GM21360 (cell line): ENCODE results near the gene DLX5.
"Not testable (repeated sequence)": the region's sequence is repeated elsewhere in the genome, so short reads cannot be mapped to it uniquely, and the experiment has no call there.

Source experiments
- ATAC-seq: cut with Tn5 transposase; IDR thresholded peaks from one replicate; pipeline ENCODE4 v1.9.1; 2021; ENCODE audit warnings: mild to moderate bottlenecking, moderate library complexity; ENCODE audit not compliant: unreplicated experiment

DLX5 gene

DNA sequence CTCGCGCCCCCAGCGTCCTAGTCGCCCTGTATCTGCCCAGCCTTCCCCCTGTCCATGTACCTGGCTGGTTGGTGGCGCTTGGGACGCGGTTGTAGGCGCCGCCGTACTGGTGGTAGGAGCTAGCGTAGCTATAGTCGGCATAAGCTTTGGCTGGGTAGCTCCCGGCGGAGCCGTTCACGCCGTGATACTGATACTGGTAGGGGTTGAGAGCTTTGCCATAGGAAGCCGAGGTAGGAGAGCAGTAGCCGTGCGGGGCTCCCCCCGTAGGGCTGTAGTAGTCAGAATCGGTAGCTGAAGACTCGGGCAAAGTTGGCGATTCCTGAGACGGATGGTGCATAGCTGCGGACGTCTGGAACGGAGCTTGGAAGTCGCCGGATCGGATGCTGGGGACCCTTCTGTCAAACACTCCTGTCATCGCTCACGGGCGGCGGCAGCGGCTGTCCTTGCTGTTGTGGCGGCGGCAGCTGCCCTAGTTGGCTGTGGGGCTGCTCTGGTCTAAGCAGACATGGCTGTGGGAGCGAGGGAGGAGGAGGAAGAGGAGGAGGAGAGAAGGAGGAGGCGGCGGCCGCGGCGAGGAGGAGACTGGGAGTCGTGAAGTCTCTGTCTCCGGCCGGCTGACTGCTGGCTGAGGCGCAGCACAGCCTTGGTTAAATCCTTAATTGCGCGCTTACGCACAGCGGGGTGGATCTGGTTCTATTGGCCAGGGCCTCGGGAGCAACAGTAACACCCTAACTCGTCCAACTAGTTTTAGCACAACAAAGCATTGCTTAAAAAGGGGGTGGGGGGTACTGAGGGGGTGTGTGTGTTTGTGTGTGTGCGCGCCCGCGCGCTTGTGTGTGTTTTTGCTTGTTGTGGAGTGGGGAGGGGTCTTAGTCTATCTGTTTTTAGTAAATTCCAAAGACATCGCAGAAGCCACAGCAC, at the start of gene DLX5:
Gene DLX5, minus strand, starts transcription at position 623 of the 921 bp plus-strand sequence. Its CDS starts 208 bp downstream, at position 415.
- ATAC-seq = no peak

DNA sequence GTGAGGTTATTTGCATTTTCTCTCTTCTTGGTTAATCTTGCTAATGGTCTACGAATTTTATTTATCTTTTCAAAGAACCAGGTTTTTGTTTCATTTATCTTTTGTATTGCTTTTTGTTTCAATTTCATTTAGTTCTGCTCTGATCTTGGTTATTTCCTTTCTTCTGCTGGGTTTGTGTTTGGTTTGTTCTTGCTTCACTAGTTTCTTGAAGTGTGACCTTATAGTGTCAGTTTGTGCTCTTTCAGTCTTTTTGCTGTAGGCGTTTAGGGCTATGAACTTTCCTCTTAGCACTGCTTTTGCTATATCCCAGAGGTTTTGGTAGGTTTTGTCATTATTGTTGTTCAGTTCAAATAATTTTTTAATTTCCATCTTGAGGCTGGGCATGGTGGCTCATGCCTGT, 47.4 kb upstream of the DLX5 start:
- not testable (repeated sequence) for ATAC-seq

DNA sequence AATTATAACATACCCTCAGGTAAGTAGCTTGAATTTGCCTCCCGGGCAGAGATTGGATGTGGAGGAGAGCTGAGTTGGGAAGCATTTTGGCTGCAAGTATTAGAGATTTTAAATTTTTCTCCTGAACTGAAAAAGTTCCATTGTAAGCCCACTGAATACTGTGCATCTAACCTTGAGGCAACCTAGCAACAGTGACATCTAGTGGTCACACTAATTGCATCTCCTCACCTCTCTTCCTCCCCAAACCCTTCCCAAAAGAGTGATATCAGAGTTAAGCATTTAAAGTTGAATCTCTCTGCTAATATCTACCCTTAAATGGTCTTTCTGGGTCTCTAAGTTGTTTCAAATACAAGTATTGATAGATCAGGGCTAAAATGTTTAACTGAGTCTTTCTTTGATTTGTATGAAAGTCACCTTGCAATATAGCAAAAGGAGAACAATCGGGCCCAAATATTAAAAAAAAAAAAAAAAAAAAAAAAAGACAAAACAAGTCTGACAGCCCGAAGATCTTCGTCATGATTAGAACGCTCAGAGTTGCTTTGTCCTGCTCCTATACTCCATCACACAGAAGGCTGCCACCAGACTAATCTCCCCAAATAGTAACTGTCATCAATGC, 40.4 kb upstream of the DLX5 start:
- ATAC-seq = peak; percentile 82

DNA sequence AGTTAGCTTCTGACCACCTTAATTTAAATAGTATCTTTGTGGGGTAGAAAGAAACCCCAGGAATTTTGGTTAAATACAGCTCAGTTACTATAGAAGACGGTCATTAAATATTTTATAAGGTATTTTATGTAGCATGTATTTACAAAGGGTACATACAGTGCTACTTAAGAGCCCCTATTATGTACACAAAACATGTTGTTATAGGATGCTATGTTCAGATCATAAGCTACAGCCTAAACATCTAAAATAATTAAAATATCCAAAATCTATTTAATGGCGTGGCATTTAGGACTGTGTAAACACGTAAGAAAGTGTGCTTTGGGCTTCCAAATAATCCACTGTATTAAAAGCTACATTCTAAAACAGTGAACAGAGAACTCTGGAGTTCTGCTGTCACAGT, 39.4 kb upstream of the DLX5 start:
- no peak for ATAC-seq

GRCh38 chr7:97043281-97043680, 18.6 kb upstream of the DLX5 start:
- no peak for ATAC-seq

GRCh38 chr7:97039374-97040065, 14.9 kb upstream of the DLX5 start:
- no peak for ATAC-seq

DNA sequence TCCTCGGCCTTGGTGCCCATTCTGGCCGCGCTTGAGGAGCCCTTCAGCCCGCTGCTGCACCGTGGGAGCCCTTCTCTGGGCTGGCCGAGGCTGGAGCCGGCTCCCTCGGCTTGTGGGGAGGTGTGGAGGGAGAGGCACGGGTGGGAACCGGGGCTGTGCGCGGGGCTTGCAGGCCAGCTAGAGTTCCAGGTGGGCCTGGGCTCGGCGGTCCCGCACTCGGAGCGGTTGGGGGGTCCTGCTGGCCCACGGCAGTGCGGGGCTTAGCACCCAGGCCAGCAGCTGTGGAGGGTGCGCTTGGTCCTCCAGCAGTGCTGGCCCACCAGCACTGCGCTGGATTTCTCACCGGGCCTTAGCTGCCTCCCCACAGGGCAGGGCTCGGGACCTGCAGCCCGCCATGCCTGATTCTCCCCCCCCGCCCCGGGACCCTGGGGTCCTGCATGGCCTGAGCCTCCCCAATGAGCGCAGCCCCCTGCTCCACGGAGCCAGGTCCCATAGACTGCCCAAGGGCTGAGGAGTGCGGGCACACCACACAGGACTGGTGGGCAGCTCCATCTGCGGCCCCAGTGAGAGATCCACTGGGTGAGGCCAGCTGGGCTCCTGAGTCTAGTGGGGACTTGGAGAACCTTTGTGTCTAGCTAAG, 9.7 kb upstream of the DLX5 start:
- not testable (repeated sequence) for ATAC-seq

DNA sequence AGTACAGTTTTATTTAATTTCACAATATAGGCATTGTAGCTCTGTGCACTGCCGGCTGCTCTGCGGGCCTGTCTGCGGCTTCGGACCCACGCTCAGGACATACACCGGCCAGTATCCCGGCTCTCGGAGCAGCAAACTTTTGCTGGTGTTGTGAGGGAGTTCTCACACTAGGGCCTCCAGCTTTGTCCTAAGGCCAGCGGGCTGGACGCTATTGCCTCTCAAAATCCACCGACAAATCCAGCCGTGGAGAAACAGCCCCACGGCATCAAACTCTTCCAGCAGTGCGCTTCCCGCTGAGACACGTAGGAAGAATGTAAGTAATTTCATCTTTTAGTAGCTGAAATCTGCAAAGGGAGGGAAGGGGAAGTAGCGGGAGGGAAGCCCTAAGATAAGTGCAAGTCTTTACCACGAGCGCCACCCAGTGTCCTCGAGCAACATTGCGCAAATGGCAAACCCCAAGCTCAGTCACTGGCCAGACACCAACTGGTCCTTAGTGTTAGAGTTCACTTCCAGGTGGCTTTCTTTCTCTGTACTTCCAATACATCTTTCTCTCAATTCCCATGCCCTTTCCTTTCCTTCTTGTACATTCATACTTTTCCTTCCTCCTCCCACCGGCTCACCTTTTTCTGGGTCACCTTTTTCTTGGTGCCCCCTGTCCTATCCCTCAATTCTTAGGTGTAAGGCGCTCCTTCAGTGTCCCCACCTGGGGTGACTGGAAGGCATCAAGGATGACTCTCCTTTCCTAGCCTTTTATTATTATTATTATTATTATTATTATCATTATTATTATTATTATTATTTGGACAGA, 3.0 kb upstream of the DLX5 start:
- ATAC-seq = no peak

- no peak for ATAC-seq
Measured at GRCh38 chr7:97026715-97027426, 2.2 kb upstream of the DLX5 start.

DNA sequence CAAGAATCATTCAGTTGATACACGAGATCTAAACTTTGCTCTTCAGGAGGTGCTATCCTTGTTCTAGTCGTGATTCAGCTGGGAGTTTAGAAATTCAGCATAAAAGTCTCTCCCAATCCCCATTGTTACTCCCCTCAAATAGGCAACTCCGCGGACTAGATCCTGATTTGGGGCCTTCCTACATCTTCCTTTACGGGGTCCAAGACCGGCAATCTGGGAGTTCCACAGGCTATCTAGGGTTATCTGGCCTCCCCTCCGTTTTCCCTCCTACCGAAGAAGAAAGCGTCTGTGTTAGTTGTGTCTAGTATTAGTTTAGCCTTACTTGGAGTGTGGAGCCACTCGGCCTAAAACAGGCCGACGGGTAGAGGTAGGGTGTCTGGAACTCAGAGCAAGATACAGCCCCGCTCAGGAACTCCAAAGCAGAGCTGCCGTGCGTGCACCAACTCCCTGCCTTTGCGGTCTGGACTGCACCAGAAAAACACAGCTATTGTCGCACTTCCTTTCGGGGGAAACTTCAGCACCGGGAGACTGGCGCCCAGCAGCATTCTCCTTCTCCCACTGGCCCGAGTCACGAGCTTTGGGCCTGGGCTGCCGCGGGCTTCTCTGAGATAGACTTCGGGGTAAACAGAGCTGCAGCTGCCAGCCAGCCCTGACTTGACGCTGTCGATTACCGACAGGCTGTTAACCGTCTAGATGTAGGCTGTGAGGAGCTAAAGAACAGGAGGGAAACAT, 1.5 kb upstream of the DLX5 start:
- ATAC-seq = no peak

DNA sequence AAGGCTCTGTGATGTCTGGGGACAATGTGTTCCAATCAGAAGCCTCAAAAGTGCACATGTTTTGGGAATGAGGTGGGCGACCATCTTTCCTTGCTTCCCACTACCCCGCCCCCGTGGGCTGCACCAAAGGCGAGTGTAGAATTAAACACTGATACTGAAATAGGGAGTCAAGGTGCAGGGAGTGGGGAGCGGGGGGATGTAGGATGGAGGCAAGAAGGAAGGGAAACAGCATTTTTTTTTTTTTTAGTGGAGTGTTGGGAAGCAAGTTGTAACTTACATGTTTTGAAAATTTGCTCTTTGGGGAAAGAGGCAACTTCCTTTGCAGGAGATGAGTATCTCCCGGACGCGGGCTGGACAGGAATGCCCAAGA, 484 bp upstream of the DLX5 start:
- no peak for ATAC-seq

GRCh38 chr7:97022491-97023306, 1.9 kb downstream of the DLX5 start:
- no peak for ATAC-seq

- ATAC-seq = no peak
Measured at GRCh38 chr7:97021747-97022490, 2.7 kb downstream of the DLX5 start.

DNA sequence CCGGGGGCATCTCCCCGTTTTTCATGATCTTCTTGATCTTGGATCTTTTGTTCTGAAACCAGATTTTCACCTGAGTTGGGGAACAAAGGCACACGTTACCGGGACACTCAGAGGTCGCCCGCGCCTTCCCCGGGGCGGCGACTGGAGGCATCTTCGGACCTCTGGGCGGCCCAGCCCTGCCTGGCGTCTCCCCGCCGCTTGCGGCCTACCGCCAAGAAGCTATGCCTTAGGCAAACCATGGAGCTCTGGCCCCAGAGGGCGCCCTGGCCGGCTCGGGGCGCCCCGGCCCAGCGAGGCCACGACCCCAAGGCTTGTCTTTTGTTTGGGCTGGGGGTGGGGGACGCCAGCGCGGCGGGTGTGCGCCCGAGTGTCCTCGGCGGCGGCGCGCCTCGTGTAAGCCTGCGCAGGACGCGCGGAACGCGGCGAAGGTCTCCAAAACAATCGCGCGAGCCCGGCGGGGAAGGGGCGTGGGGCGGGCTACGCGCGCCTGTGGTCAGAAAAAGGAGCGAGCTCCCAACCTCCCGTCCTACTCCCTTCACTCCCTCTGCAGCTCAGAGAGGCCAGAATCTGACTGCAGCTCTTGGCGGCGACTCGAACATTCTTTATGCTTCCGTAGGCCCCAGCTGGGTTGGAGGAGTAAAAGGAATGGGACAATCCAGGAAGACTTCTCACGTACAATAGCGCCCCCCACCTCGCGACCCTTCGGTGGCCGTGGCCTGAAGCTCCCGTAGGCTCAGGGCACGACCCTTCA, 3.5 kb downstream of the DLX5 start:
- ATAC-seq = no peak

DNA sequence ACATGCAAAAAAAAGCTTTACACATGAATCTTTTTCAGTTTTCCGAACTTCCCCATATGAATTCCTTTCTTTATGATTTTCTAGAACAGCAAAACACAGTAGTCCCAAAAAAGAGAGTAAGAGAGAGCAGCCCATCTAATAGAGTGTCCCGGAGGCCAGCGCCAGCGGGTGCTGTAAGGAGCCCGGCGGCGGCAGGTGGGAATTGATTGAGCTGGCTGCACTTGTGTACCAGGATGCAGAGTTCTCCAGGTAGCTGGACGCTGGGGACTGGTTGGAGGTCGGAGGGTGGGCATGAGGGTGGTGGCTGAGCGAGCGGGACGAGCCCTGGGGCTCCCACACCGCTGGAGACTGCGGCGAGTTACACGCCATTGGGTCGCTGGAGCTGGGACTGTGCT, 4.0 kb downstream of the DLX5 start:
- no peak for ATAC-seq

- no peak for ATAC-seq
Measured at GRCh38 chr7:97019710-97020225, 4.9 kb downstream of the DLX5 start.
